IPS-20b (cell line): ENCODE data around the gene DLEC1.
A peak's percentile ranks its signal among the peaks of the same experiment; 100 is the strongest.

ENCODE experiments used
- H3K27ac ChIP-seq: one replicate; pipeline ENCODE4 v1.5.1; 2013; ENCODE audit warnings: low read length
- H3K27me3 ChIP-seq: 2 replicates; pipeline ENCODE4 v1.6.1; 2013; ENCODE audit warnings: mild to moderate bottlenecking, low read length, inconsistent platforms; ENCODE audit not compliant: insufficient read depth
- H3K36me3 ChIP-seq: 2 replicates; pipeline ENCODE4 v1.6.1; 2013; ENCODE audit warnings: low read depth, mild to moderate bottlenecking, inconsistent platforms, low read length, moderate library complexity; ENCODE audit not compliant: insufficient read depth
- H3K4me1 ChIP-seq: 2 replicates; pipeline ENCODE4 v1.6.1; 2013; ENCODE audit warnings: mild to moderate bottlenecking, control low read depth, inconsistent platforms, low read length, moderate library complexity; ENCODE audit not compliant: insufficient read depth
- H3K4me3 ChIP-seq: 2 replicates; pipeline ENCODE4 v1.5.1; 2013; ENCODE audit warnings: mild to moderate bottlenecking, low read length, inconsistent platforms
- H3K9ac ChIP-seq: 2 replicates; pipeline ENCODE4 v1.6.1; 2013; ENCODE audit warnings: low read depth, mild to moderate bottlenecking, inconsistent platforms, low read length, moderate library complexity
- H3K9me3 ChIP-seq: 2 replicates; pipeline ENCODE4 v1.6.1; 2013; ENCODE audit warnings: mild to moderate bottlenecking, low read depth, low read length, inconsistent platforms; ENCODE audit not compliant: insufficient read depth

Gene DLEC1

GRCh38 chr3:37994639-37994972 lies 44.4 kb upstream of the DLEC1 start:
- H3K9ac ChIP-seq = peak overlapping the region; percentile 76; the same call in 1 of the 2 replicates
- no peak overlapping the region for H3K27ac ChIP-seq
- peaks cover 6% of the 10 kb centered on the region; the same call in 1 of the 2 replicates for H3K4me1 ChIP-seq
- peaks cover 23% of the 10 kb centered on the region for H3K27me3 ChIP-seq
- H3K4me3 ChIP-seq = peak overlapping the region; percentile 69; the same call in 1 of the 2 replicates
- H3K36me3 ChIP-seq = no peaks in the 10 kb centered on the region; the same call in 1 of the 2 replicates
- no peaks in the 10 kb centered on the region for H3K9me3 ChIP-seq

- no peak overlapping the region for H3K4me3 ChIP-seq
- H3K27ac ChIP-seq = no peak overlapping the region
- no peaks in the 10 kb centered on the region for H3K9me3 ChIP-seq
- H3K4me1 ChIP-seq = peaks cover 6% of the 10 kb centered on the region; the same call in 1 of the 2 replicates
- H3K9ac ChIP-seq = no peak overlapping the region
- peaks cover 23% of the 10 kb centered on the region for H3K27me3 ChIP-seq
- no peaks in the 10 kb centered on the region; the same call in 1 of the 2 replicates for H3K36me3 ChIP-seq
Observed at GRCh38 chr3:37995652-37996641, 43.1 kb upstream of the DLEC1 start.

- no peaks in the 10 kb centered on the region; the same call in 1 of the 2 replicates for H3K36me3 ChIP-seq
- H3K9ac ChIP-seq = no peak overlapping the region
- no peak overlapping the region for H3K27ac ChIP-seq
- no peaks in the 10 kb centered on the region for H3K9me3 ChIP-seq
- H3K27me3 ChIP-seq = peaks cover 20% of the 10 kb centered on the region
- peaks cover 4% of the 10 kb centered on the region; the same call in 1 of the 2 replicates for H3K4me1 ChIP-seq
- no peak overlapping the region for H3K4me3 ChIP-seq
Observed at GRCh38 chr3:37996785-37997301, 42.2 kb upstream of the DLEC1 start.

GRCh38 chr3:37997342-37997741 lies 41.7 kb upstream of the DLEC1 start:
- no peak overlapping the region for H3K9ac ChIP-seq
- H3K4me1 ChIP-seq = peaks cover 4% of the 10 kb centered on the region; the same call in 1 of the 2 replicates
- H3K4me3 ChIP-seq = no peak overlapping the region
- peaks cover 15% of the 10 kb centered on the region for H3K27me3 ChIP-seq
- H3K27ac ChIP-seq = no peak overlapping the region
- H3K9me3 ChIP-seq = no peaks in the 10 kb centered on the region
- no peaks in the 10 kb centered on the region; the same call in none of the 2 replicates for H3K36me3 ChIP-seq

GRCh38 chr3:37997791-37998370 lies 41.1 kb upstream of the DLEC1 start:
- H3K9me3 ChIP-seq = no peaks in the 10 kb centered on the region
- H3K36me3 ChIP-seq = no peaks in the 10 kb centered on the region; the same call in none of the 2 replicates
- H3K27ac ChIP-seq = no peak overlapping the region
- peaks cover 15% of the 10 kb centered on the region for H3K27me3 ChIP-seq
- H3K4me1 ChIP-seq = peaks cover 4% of the 10 kb centered on the region; the same call in 1 of the 2 replicates
- no peak overlapping the region for H3K9ac ChIP-seq
- no peak overlapping the region for H3K4me3 ChIP-seq

GRCh38 chr3:37999836-38000235 lies 39.2 kb upstream of the DLEC1 start:
- H3K27me3 ChIP-seq = peaks cover 15% of the 10 kb centered on the region
- H3K36me3 ChIP-seq = no peaks in the 10 kb centered on the region; the same call in none of the 2 replicates
- H3K9me3 ChIP-seq = no peaks in the 10 kb centered on the region
- H3K4me3 ChIP-seq = no peak overlapping the region
- peaks cover 6% of the 10 kb centered on the region; the same call in 1 of the 2 replicates for H3K4me1 ChIP-seq
- no peak overlapping the region for H3K27ac ChIP-seq
- no peak overlapping the region for H3K9ac ChIP-seq

- peaks cover 6% of the 10 kb centered on the region; the same call in 1 of the 2 replicates for H3K4me1 ChIP-seq
Observed at GRCh38 chr3:38000242-38000916, 38.6 kb upstream of the DLEC1 start.

GRCh38 chr3:38000965-38001455 lies 38.0 kb upstream of the DLEC1 start:
- H3K36me3 ChIP-seq = no peaks in the 10 kb centered on the region; the same call in none of the 2 replicates
- no peak overlapping the region for H3K9ac ChIP-seq
- no peaks in the 10 kb centered on the region for H3K9me3 ChIP-seq
- H3K27ac ChIP-seq = no peak overlapping the region
- H3K4me3 ChIP-seq = no peak overlapping the region
- peaks cover 6% of the 10 kb centered on the region; the same call in 1 of the 2 replicates for H3K4me1 ChIP-seq
- peaks cover 15% of the 10 kb centered on the region for H3K27me3 ChIP-seq

More at GRCh38 chr3:38000242-38000916, 38.6 kb upstream of the DLEC1 start:
- Histone ChIP-seq H3K9me3 (no peaks in the 10 kb centered on the region), H3K27me3 (peaks cover 15% of the 10 kb centered on the region), H3K9ac (no peak overlapping the region), H3K4me3 (no peak overlapping the region), H3K27ac (no peak overlapping the region), H3K36me3 (no peaks in the 10 kb centered on the region; the same call in none of the 2 replicates)

- no peak overlapping the region for H3K4me3 ChIP-seq
- H3K9ac ChIP-seq = no peak overlapping the region
- no peaks in the 10 kb centered on the region; the same call in none of the 2 replicates for H3K36me3 ChIP-seq
- peaks cover 15% of the 10 kb centered on the region for H3K27me3 ChIP-seq
- H3K4me1 ChIP-seq = peaks cover 6% of the 10 kb centered on the region; the same call in 1 of the 2 replicates
- no peaks in the 10 kb centered on the region for H3K9me3 ChIP-seq
- no peak overlapping the region for H3K27ac ChIP-seq
Observed at GRCh38 chr3:38001456-38002081, 37.4 kb upstream of the DLEC1 start.

- Histone ChIP-seq H3K9ac (no peak overlapping the region), H3K4me1 (peaks cover 6% of the 10 kb centered on the region; the same call in 1 of the 2 replicates)
Observed at GRCh38 chr3:38002291-38002876, 36.6 kb upstream of the DLEC1 start.

More at GRCh38 chr3:38002291-38002876, 36.6 kb upstream of the DLEC1 start:
- H3K27ac ChIP-seq = no peak overlapping the region
- no peaks in the 10 kb centered on the region; the same call in none of the 2 replicates for H3K36me3 ChIP-seq
- H3K4me3 ChIP-seq = no peak overlapping the region
- peaks cover 13% of the 10 kb centered on the region for H3K27me3 ChIP-seq
- no peaks in the 10 kb centered on the region for H3K9me3 ChIP-seq
